ENCODE results near the gene BCCIP.

Gene BCCIP

GRCh38 chr10:125878957-125879835 lies 55.9 kb downstream of the BCCIP start:
- TF ChIP-seq CTCF (IDR thresholded peaks at IDR 0.05; ENCODE audit: extremely low read depth, missing control alignments): no peak
- DNase-seq (ENCODE audit: low spot score): no peak

GRCh38 chr10:125880719-125881118 lies 57.4 kb downstream of the BCCIP start:
- DNase-seq (ENCODE audit: low spot score): no peak
- no peak for TF ChIP-seq CTCF (IDR thresholded peaks at IDR 0.05; ENCODE audit: extremely low read depth, missing control alignments)

- no peak for TF ChIP-seq CTCF (IDR thresholded peaks at IDR 0.05; ENCODE audit: extremely low read depth, missing control alignments)
- DNase-seq (ENCODE audit: low spot score): no peak
Measured at GRCh38 chr10:125881192-125881591, 57.8 kb downstream of the BCCIP start, which contains the start of gene DHX32. TSS of gene DHX32 (minus strand) at chr10:125881292. CDS start at chr10:125880824, 468 bp downstream.

DNA sequence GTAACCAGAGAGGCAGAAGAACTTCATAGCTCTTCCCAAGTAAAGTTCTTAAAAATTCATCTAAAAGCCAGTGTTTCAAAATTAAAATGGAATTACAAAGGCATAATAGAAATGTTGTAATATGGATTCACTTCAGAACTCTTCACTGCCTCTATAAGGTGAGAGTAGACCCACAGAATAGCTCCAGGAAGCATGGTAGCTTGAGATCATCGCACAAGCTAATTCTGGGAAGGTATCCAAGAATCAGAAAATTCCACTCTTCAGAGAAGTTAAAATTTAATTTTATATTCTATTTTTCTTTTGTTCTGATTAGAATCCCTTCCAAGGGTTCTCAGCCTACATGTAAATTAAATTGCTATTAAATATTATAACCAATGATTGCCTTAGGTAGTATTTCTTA lies 59.2 kb downstream of the BCCIP start:
- DNase-seq (ENCODE audit: low spot score): no peak
- TF ChIP-seq CTCF (IDR thresholded peaks at IDR 0.05; ENCODE audit: extremely low read depth, missing control alignments): no peak

DNA sequence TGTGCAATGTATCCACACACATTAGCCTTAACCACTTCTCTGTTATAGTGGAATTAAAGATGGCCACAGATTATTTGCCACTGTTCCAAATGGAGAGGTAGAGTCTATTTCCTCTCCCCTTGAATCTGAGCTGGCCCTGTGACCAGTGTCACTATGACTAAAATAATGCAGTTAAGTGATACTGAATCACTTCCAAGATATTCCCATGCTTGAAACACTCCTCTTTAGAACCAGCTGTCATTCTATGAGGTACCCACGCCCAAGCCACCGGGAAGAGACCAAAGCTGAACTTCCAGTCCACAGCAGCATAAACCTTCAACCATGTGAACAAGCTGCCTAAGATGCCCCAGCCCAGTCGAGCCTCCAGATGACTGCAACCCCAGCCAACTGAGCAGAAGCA lies 59.9 kb downstream of the BCCIP start:
- TF ChIP-seq CTCF (IDR thresholded peaks at IDR 0.05; ENCODE audit: extremely low read depth, missing control alignments): no peak

More for the DNA sequence above, 59.9 kb downstream of the BCCIP start:
- DNase-seq (ENCODE audit: low spot score): no peak

Data from GM20000 (cell line).